Measurements from ENCODE around the gene PHKB. TPM values are rescaled to one million over a fixed set of nuclear protein-coding genes. Genes with fewer than 3 reads are reported as not detected.

Gene PHKB
- polyA plus RNA-seq, 1 donor from 2014 or later: 99.5 TPM

Small RNAs within 50 kb of the gene (small RNA-seq; reads per million reads assigned to genes)
- 0 reads per million in 3 experiments for gene RNA5SP425

Other genes with a start within 250 kb of the PHKB start
- 143 and 155 TPM in 2 replicates for gene ITFG1, start 268 bp upstream of the PHKB start, polyA plus RNA-seq